RPMI7951 (cell line): Measurements from ENCODE around the gene FNBP1L. TPM values are rescaled to one million over a fixed set of nuclear protein-coding genes. Genes with fewer than 3 reads are reported as not detected.

Experiments used
- DNase-seq: peaks from one replicate; pipeline ENCODE4 v3.0.0-alpha.2; 2012; ENCODE audit warnings: low read depth
- total RNA-seq: library from RNA; depleted of rRNA; stranded (reverse); fragments of >200 nt; shearing (Covaris generic); gene quantifications from 2 replicates; pipeline ENCODE4 v1.2.3, GENCODE V29; 2014; rRNA removed

Gene FNBP1L
- total RNA-seq, 1 experiment from 2014 or later: 8.9 TPM

GRCh38 chr1:93592551-93592949 is 144.6 kb downstream of the FNBP1L start:
- no peak for DNase-seq

DNA sequence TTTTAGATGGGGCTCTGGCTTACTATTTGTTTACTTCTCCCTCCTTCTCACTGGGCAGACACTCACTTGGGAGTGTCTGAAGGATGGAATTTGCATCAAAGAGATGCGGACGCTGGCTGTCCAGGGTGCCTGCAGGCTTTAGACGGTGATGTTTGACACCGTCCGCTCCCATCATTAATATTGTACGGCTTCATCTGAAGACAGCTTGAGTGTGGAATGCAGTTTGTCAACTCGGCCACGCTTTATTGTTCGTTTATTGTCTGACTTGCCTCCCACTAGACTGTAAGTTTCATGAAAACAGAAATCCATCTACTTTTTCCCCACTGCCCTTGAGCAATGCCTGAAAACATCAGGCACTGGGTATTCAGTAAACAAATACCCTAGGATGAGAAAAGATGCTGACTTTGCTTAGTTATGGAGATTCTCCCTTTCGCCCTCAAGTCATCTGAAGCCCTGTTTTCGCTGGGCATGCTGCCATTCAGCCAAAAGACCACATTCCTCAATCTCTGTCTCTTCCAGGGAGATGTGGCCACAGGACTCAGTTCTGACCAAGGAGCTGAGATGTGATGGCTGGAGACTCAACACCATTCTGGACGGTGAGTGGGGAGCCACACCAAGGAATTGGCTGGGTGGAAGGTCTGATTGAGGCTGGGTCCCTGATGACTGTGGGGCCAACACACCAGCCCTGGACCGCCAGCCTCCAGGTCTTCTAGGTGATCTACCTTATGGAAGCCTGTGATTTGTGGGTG is 146.1 kb downstream of the FNBP1L start:
- DNase-seq: peak; percentile 57

DNA sequence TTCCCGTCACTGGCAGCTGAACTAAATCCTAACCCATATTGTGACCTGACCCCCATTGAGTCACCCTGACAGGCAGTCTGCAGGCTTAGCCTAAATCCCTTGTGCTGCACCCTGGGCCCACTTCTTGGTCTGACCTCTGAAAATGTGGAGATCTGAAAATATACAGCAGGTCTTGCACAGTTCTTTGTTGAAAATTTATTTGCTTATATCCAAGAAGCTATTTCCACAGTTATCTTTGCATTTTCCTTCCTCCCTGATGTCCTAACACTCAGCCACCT is 146.6 kb downstream of the FNBP1L start:
- no peak for DNase-seq

DNA sequence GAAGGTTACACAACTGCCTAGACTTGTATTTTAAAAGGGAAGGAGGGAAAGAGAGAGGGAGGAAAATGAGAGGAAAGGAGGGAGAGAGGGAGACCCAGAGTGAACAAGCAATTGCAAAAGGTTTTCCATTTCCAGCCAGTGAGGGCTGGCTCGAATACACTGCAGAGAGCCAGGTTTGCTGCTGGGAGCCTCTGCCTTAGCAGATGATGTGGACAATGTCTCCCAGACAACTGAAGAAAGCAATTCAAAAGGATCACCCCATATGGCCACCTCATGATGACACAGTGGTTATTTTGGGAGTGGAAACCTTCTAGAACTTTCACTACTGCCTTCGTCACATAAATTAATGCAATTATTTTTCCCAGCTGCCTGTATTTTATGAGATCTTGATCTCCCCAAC is 147.3 kb downstream of the FNBP1L start:
- peak; percentile 68 for DNase-seq

DNA sequence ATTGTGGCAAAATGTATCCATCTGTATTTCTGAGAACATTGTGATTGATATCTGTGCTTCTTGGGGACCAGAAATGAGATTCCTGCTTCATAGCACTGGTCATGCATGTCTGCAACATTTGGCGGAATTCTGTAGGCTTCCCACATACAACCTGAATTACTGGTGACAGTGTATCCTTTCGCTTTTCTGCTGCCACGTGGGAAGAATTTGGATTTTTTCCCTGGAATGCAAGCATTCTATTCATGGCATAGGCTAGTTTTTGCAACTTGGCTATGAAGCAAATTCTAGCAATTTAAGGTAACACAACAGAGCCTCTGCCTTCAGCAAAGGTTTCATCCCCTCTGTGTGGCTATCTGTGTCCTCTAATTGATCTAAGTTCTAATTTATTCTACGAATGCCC is 147.8 kb downstream of the FNBP1L start:
- no peak for DNase-seq

GRCh38 chr1:93596329-93597089 is 148.6 kb downstream of the FNBP1L start:
- DNase-seq: no peak

DNA sequence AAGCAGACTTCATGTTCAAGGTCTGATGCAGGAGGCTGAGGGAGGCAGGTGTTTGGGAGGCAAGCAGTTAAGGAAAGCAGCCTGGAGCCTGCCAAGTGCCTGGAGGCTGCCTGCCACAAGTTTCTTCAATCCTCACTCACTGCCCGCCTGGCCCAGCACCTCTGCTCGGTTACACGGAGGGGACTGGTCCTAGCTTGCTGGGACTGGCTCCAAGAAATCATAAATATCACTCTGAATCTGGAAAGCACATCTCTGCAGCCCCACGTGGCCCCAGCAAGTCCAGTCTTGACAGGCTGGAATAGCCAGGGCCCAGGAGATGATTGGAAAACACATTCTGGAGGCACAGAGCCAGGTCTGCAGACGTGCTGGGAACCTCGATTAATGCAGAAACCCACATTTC is 149.8 kb downstream of the FNBP1L start:
- no peak for DNase-seq

DNA sequence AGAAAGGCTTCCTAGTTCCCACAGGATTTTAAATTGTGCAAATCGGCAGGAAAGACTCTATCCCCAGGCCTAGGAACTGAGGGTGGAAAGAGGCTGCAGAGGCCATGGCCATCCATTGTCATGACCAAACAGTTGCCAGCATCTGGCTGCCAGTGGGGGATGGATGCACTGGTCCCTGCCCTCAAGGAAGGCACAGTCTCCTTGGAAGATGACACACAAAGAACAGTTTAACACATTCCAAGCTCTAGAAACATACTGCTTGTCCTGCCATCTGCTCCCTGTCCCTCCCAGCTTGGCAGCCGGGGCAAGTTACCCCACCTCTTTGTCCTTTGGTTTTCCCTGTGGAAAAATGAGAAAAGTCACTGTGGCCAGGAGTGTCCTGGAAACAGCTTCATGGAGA is 150.5 kb downstream of the FNBP1L start:
- DNase-seq: no peak

DNA sequence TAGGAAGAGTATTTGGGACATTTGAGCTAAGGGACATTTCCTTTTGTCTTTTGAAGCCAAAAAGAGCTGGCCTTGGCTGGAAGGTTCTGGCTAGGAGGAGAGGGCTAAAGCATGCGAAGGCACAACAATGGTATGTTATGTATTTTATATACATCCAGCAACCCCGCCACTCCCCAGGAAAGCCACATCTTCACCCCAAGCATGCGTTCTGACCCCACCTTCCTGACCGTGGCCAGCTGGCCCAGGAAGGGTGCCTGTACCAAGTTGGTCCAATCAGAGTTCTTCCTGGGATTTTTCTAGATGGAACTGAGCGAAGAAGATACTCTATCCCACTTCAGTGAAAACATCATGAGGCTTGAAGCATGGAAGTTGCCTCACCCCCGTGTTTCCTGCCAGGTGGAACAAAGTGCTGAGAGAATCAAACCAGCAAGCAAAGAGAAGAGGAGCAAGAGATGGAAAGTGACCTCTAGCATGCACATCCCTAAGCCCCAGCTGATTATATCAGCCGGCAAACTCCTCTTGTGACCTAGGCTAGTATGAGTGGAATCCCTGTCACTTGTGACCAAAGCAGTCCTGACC is 151.0 kb downstream of the FNBP1L start:
- DNase-seq: no peak

DNA sequence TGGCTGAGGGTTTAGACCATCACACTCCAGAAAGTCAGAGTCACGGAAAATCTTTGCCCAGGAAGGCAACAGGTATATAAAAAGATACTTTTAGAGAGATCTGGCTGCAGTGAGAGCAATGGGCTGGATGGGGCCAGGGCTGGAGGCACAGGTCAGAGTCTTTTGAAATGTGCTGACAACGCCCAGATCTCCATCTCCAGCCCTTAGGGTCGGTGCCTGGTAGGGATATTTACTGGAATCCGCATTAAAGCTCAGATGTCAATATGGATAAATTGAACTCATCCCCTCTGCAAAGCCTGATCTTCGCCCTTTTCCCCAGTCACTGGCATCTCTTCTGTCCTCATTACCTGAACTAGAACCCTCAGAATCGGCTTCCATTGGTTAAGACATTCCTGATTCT is 151.6 kb downstream of the FNBP1L start:
- no peak for DNase-seq

GRCh38 chr1:93600663-93601062 is 152.7 kb downstream of the FNBP1L start:
- no peak for DNase-seq

- no peak for DNase-seq
Observed at GRCh38 chr1:93601686-93602085, 153.8 kb downstream of the FNBP1L start.

- no peak for DNase-seq
Observed at GRCh38 chr1:93602101-93602500, 154.2 kb downstream of the FNBP1L start.

GRCh38 chr1:93603106-93603505 is 155.2 kb downstream of the FNBP1L start:
- no peak for DNase-seq

GRCh38 chr1:93603601-93604000 is 155.7 kb downstream of the FNBP1L start:
- DNase-seq: peak; percentile 45

Other genes with a start within 250 kb of the FNBP1L start
- gene DR1, start 102.2 kb upstream of the FNBP1L start, total RNA-seq: 63.0 and 69.7 TPM in 2 replicates
- 50.1 and 60.0 TPM in 2 replicates for gene BCAR3, start 233.7 kb downstream of the FNBP1L start, total RNA-seq